NCI-H1436 (cell line): Measurements from ENCODE around the gene KIF26B.

Source experiments
- DNase-seq: peaks from one replicate; lab custom pipeline; 2025; lab: John Stamatoyannopoulos, UW

KIF26B gene

DNA sequence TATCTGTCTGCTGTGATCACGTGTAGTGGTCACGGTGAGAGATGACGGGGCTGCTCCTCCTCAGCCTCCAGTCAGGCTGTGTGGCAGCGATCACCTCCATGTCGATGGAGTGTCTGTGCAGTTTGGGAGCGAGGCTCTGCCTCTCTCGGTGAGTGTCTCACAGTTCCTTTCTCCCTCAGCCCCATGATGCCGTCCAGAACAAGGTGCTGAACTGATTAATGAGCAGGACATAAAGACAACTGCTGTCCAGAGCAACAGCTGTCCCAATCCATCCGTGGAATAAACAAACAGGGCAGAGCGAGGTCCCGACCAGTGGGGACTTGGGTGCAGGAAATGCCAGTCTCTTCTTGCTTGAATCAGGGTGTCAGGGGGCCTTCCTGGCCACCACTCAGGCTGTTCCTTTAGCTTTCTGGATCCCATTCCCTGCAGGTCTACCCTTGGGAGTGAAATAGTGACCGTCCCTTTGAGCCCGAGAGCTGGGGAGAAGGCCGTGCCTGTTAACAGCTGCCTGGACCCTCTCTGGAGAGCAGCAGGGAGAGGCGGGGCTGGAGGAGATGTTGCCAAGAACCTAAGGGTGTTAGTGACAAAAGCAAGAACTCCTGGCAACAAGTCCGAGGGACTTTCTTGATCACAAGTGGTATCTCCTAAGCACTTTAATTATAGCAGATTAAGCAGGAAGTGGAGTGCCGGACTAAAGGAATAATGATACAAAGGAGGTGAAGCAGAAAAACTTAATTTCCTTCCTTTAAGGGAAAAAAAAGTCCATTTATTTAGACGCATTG is 443.9 kb downstream of the KIF26B start:
- no peak for DNase-seq

DNA sequence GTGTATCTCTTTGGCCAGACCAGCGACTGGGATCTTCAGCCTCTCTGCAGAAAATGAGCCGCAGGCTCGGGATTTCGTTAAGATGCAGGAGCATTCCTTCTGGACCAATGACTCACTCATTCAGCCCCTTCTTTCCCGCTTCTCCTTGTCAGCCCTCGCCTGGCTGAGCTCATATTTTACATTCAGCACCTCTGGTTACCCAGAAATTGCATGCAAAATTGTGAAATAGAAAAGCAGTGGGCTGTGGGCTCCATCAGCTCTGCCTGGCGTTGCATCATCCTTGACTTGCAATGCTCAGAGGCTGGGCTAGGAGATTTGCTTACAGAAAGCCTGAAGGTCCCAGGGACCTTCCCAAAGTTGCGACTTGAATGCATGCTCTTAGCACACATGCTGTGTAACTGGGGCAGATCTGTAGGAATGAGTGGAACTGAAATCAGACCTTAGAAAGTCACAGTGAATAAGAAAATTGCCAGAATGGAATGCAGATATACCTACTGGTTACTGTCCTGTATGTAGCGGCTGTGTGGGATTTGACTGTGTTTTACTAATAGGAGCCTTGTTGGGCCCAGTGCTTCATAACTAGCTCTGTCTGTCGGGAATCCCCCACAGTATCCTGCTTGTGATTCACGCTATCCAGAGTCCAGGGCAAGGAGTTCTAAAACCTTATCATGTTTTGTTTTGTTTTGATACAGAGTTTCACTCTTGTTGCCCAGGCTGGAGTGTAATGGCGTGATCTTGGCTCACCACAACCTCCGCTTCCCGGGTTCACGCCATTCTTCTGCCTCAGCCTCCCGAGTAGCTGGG is 444.8 kb downstream of the KIF26B start:
- DNase-seq = no peak

DNA sequence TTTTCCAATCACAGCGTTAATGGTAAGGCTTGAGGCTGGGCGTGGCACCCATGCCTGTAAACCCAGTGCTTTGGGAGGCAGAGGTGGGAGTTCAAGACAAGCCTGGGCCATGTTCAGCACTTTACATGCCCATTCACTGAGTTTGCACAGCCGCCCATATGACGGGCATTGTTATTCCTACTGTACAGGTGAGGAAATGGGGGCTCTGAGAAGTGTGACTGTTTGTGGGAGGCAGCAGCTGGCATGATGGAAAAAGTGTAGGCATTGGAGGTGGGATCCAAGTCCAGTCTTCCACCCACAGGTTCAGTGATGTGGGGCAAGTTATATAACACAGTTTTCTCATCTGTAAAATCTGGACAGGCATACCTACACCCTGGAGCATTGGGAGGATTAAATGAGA is 445.9 kb downstream of the KIF26B start:
- no peak for DNase-seq

DNA sequence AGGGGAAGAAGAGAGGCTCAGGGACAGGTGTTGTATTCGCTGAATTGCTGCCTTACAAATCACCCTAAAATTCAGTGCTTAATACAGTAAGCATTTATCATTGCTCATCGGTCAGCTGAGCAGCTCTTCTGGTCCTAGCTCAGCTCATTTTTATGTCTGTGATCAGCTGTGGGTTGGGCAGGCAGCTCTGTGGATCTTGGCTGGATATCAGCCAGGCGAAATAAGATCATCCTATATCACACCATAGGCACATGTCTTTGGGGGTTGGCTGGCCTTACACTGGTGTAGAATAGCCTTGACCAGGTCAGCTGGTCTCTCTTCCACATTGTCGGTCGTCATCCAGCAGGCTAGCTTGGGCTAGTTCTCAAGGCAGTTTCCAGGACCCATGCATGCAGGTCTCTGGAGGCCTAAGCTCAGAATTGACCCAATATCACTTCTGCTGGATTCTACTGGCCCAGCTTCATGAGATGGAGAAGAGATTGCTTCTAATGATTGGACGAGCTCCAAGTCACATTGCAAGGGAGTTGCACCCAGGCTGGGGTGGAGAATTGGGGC is 448.6 kb downstream of the KIF26B start:
- no peak for DNase-seq

DNA sequence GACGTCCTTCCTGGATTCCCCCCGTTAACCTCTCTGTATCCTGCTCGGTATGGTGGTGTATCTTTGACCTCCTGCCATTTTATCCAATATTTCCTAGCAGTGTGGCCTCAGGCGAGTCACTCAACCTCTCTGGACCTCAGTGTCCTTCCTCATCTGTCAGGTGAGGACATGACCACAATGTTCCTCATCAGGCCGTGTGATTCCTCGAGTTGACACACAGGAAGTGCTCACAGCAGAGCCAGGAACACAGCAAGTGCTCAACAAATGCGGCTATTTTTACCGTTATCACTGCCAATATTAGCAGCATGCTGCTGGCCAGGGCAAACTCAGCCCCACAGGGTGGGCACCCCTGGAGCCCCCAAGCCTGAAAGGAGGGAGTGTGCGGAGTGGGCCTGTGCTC is 450.2 kb downstream of the KIF26B start:
- no peak for DNase-seq

DNA sequence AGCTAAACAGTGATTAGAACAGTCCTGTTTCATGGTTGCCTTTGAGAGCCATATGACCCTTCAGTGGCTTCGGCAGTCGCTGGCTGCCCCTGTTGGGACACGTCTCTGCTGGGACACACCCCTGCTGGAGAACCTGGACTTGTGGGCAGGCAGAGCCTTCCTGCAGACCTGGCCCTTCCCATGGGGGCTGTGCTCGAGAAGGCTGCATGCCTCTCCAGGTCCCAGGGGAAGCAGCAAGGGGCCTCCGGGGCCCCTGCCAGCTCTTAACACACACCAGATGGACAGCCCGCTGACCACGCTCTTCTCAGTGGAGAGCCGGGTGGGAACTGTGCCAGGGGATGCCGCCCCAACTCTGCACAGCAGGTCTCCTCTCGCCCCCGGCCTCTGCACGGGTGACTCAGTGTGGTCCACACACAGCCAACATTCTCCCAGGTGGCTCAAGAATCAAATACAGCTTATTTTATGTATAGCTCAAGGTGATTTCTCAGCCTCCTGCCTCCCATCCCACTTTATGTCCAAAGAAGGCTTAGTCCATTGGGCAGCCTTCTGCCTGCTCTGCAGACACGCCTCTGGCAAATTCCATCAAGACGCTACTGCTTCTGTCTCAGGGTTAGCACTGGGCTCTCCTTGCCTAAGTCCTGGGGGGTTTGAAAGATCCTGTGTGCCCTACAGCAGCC is 450.8 kb downstream of the KIF26B start:
- no peak for DNase-seq

DNA sequence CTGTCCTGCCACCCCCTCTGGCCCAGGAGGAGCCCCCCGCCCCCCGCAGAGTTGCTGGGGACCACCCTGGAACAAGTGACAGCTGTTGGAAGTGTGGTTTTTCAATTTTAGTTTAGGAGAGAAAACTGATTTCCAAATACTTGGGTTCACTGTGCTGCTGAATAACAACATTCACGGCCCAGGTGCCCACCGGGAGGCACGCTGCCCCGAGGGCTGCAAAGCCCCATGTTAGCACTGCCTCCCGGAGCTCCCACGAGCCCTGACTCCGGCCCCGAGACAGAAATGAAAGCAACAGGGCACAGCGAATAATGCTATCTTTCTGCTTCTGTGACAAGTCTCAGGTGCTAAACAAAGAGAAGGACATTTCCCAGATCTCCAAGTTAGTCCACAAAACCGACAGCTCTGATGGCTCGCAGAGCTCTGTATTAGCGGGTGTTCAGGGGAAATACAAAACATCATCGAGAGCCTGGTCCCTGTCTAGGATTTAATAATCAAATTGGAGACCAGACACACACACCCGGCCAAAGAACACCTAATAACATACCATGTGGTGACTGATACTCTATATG is 451.5 kb downstream of the KIF26B start:
- no peak for DNase-seq

DNA sequence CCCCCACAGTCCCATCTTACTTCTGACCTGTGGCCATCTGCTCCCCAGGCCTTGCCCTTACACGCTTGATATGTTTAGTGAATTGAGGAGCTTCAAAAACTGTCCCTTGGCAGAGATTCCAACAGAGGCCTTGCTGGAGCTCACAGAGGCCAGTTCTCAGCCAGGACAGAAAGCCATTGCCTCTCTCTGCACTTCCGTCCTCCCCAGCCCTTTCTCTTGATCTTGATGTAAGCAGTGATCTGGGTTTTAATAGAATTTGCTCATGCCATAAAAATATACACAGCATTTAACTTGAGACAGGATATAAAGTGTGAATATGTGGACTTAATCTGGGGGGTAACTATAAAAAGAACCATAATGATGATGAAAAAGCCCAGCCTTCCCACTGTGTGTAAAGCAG is 453.5 kb downstream of the KIF26B start:
- no peak for DNase-seq

DNA sequence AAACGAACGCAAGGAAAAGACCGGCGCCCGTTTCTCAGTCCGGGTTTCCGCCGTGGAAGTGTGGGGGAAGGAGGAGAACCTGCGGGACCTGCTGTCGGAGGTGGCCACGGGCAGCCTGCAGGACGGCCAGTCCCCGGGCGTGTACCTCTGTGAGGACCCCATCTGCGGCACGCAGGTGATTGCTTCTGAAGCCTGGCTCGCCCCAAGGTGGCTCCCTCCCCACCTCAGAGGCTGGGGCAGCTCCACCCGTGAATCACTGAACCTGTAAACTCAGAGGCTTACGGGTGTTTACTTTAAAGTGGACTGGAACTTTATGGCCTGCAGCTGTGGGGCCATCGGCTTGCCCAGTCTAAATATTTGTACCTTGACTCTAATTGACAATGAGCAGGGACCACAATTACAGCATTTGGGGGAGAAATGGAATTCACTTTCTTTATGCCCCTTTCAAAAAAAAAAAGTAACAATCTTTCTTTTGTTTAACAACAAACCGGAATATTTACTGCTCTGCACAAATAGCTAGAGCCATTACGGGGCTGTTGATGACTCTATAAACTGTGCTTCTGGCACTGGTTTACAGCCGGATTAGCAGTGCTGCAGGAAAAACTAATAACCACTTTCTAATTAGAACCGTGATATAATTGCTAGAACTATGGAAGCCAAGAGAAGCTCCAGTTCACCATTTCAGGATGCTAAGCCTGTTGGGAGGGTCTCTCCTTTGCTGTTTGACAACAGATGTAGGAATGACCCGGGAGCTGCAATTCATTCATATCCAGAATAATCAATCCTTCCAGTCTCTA is 454.8 kb downstream of the KIF26B start:
- DNase-seq = no peak

GRCh38 chr1:245611251-245611650 is 456.5 kb downstream of the KIF26B start:
- DNase-seq = no peak

DNA sequence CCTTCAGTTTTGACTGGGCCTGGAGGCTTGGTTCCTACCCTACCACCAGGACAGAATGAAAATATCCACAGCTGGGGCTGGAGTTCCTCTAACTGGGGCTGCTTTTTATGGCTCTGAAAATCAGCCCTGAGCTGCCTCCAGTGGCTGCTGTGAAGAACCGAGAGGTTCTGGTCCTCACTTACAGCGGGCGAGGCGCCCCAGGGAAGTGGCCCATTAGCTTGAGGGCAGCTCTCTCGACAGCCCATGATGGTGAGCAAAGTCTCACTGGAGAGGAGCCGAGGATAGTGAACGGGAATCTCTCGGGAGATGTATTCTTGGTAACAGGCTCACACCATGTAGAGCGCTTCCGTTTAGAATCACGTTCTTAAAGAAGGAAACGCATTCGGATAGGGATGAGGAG is 459.7 kb downstream of the KIF26B start:
- DNase-seq = no peak

DNA sequence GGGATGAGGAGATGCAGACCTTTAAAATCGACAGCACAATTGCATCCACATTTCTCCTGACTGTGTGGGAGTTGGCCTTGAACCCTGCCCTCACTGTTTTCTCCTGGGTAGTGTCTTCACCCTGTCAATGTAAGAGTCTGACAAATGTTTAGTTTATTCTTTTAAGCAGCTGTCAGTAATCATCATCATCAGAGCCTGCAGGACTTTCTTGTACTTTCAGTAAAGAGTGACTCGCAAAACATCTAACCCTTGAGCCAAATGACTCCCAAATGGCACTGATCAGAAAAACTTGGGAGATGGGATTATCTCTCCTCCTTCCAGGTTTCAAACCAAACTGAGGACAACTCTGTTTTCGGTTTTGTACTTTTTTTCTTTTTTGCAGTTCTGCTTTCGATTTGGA is 460.2 kb downstream of the KIF26B start:
- DNase-seq = no peak

DNA sequence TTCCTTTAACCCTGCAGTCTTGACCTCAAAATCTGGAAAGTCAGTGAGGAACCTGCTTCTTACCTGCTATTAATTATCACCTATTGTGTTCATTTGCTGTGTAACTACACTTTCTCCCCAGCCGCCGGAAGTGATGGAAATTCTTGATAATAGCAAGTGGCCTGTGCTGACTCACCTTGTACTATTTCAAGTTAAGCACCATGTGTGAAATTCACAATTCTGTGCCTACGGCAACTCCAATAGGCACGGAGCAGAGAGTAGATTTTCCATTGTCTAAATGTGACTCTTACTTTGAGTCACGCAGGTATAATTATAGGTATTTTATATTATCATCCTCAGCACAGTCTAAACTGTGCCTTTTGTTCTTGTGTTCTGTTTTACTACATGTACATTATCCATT is 466.8 kb downstream of the KIF26B start:
- peak; percentile 80 for DNase-seq

GRCh38 chr1:245622332-245623014 is 467.7 kb downstream of the KIF26B start:
- no peak for DNase-seq

DNA sequence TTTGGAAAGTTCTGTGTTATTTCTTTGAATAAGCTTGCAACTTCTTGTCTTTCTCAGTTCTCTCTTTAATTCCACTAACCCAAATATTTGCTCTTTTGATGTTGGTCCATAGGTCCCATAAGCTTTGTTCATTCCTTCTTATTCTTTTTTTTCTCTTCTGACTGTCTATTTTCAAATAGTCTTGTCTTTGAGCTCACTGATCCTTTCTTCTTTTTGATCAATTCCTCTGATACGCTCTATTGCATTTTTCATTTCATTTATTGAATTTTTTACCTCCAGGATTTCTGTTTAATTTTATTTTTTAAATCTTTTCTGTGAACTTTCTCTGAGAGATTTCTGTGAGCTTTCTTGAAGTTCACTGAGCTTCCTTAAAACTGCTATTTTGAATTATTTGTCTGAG is 486.6 kb downstream of the KIF26B start:
- no peak for DNase-seq

GRCh38 chr1:245645406-245645805 is 490.6 kb downstream of the KIF26B start:
- no peak for DNase-seq

DNA sequence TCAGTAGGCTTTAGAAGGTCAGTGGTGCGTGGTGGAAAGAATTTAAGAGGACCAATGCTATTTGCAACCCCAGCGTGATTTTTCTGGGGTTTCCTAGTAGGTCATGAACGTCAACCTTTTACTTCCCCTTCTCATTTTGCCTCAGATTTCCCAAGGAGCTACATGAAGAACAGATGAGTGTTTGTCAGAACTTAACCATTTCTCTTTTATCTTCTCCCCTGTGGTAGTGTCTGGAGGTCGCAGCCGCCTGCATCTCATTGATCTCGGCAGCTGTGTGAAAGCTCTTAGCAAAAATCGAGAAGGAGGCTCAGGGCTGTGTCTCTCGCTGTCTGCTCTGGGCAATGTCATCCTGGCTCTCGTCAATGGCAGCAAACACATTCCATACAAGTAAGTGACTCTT is 491.1 kb downstream of the KIF26B start:
- no peak for DNase-seq

GRCh38 chr1:245648749-245649522 is 494.2 kb downstream of the KIF26B start:
- no peak for DNase-seq

GRCh38 chr1:245649666-245650065 is 494.9 kb downstream of the KIF26B start:
- DNase-seq = no peak

DNA sequence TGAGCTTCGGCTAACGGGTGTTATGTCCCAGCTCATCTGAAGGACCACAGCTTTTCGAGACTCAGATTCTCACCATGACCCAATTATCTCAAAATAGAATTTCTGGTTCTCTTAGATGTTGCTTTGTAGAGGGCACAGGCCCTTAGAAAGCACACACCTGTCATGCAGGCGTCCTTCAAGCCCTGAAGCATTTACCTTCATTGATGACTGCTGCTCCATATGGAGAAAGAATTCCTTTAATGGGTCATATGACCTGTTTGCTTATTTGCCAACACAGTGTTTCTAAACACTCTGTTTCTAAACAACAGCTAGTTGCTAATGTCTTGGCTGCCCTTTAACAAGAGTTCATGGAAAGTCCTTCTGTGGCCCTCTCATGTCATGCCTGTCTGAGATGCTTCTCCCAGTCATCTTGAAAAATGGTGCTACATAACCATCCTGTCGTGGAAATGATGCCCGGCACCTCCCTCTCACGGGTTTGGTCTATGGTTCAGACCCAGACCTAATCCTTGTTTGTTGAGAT is 495.7 kb downstream of the KIF26B start:
- no peak for DNase-seq
